Ectodermal cell (in vitro differentiated cells): ENCODE data around the gene PDK2.

Experiments
- H3K27ac ChIP-seq: 2 replicates; pipeline ENCODE4 v1.7.0; 2013; ENCODE audit warnings: mild to moderate bottlenecking, low read depth, low read length; ENCODE audit not compliant: insufficient read depth, poor library complexity, severe bottlenecking
- H3K27me3 ChIP-seq: 2 replicates; pipeline ENCODE4 v1.7.0; 2013; ENCODE audit warnings: mild to moderate bottlenecking, low read length; ENCODE audit not compliant: insufficient read depth, control insufficient read depth, poor library complexity, severe bottlenecking
- H3K36me3 ChIP-seq: one replicate; pipeline ENCODE4 v1.7.0; 2013; ENCODE audit warnings: low read length; ENCODE audit not compliant: control insufficient read depth, insufficient read depth
- H3K4me1 ChIP-seq: one replicate; pipeline ENCODE4 v1.7.0; 2013; ENCODE audit warnings: low read length; ENCODE audit not compliant: control insufficient read depth, insufficient read depth
- H3K4me3 ChIP-seq: 2 replicates; pipeline ENCODE4 v1.7.0; 2013; ENCODE audit warnings: low read depth, low read length, control low read depth; ENCODE audit not compliant: insufficient read depth
- H3K9me3 ChIP-seq: 2 replicates; pipeline ENCODE4 v1.7.0; 2013; ENCODE audit warnings: mild to moderate bottlenecking, low read length, moderate library complexity; ENCODE audit not compliant: control insufficient read depth
- WGBS, 2 experiments: methylation state at CpG; one replicate each; pipeline ENCODE4 v1.1.7; 2013; ENCODE audit warnings: missing lambda C conversion rate in 2 of 2; 5-methylcytosine and 5-hydroxymethylcytosine counted together

Gene PDK2

DNA sequence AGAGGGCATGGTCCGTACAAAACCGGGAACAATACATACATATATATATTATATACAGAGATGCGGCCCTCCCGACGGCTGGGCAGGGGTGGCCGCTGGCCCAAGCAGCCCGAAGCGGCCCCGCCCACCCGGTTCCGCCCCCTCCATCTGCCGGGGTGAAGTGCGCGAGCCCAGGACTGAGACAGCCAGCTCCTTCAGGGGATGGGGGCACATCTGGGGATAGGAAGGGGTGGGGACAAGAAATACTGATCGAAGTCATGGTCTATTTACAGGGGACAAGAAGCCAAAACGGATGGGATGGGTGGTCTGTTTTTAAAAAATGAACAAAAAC is 38.6 kb downstream of the PDK2 start:
- Histone ChIP-seq H3K9me3 (no peaks in the 10 kb centered on the region), H3K4me3 (no peak overlapping the region), H3K4me1 (peaks cover 5% of the 10 kb centered on the region), H3K27me3 (peaks cover 15% of the 10 kb centered on the region), H3K36me3 (peaks cover 11% of the 10 kb centered on the region), H3K27ac (no peak overlapping the region)
- 26 to 28% methylated on average over 14 to 16 of the region's 16 CpGs for WGBS, 2 experiments

DNA sequence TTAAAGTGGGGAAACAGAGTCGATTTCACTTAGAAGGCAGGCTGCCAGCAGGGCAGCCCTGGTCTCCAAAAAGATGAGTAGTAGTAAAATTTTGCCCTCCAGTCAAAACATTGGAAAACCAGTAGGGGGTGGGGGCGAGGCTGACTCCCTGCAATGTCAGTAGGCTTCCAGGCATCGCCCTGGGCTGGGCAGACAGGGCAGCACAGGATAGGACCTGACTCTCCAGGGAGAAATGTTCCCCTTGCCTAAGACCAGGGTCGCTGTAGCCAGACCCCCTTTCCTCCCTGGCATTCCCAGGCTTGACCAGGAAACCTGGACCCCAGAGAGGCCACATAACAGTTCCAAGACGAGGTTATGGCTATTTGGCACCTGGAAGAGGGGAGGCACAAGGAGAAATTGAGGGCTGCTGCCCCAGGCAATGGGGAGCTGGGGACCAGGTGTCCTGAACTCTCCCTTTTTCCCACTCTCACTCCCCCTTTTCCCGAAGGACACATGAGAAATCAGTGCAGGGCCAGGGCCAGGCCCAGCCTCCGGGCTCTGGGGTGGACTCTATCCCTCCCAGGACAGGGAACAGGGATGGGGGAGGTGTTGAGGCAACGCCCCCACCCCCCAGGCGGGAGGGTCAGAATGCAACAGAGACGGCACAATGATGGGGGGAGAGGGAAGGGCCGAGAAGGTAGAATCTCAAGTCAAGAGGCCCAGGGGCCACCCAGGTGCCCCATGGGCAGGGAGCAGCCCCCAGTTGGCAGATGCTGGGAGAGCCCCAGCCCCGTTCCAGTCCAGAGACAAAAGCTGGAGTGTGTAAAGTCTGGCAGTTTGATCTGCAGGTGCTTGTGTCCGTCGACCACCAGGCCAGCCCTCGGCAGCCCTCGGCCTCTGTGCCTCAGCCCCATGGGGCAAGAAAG is 39.3 kb downstream of the PDK2 start:
- Histone ChIP-seq H3K4me3 (no peak overlapping the region), H3K9me3 (no peaks in the 10 kb centered on the region), H3K27me3 (peaks cover 12% of the 10 kb centered on the region), H3K27ac (no peak overlapping the region), H3K4me1 (peaks cover 5% of the 10 kb centered on the region), H3K36me3 (peaks cover 17% of the 10 kb centered on the region)
- WGBS, 2 experiments, result 68 to 69% methylated on average over 16 of the region's 16 CpGs

DNA sequence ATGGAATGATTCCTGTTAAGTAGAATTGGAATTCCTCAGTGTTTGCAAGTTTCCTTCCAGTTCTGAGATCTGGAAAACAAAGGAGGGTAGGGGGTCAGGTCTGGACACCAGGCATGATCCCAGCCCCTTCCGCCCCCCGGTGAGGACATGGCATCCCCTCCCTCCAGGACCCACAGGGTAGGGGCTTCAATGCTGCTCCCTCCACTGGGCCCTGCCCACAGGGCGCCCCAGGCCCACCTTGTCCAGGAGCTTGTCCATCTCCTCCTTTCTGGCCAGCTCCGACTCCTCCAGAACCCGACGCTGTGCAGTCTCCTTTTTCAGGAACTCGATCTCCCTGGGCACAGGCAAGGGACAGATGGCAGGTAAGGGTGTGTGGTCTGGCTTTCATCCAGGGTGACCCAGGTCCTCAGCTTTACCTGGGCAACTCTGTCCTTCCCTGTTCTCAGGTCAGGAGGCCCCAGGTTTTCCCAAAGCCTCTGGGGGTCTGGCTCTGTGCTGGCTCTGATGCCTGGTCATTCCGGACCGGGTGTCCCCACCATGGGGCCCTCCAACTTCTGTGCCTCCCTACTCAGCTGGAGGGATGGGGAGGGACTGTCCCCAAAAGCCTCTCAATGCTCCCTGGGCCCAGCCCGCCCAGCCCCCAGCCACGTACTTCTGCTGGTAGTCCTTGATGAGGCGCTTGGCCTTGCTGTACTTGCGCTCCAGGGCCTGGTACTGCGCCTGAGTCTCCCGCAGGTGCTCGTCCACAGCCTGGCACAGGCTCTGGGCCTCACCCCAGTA is 40.4 kb downstream of the PDK2 start:
- Histone ChIP-seq H3K27me3 (peaks cover 5% of the 10 kb centered on the region), H3K27ac (no peak overlapping the region), H3K36me3 (peaks cover 20% of the 10 kb centered on the region)

DNA sequence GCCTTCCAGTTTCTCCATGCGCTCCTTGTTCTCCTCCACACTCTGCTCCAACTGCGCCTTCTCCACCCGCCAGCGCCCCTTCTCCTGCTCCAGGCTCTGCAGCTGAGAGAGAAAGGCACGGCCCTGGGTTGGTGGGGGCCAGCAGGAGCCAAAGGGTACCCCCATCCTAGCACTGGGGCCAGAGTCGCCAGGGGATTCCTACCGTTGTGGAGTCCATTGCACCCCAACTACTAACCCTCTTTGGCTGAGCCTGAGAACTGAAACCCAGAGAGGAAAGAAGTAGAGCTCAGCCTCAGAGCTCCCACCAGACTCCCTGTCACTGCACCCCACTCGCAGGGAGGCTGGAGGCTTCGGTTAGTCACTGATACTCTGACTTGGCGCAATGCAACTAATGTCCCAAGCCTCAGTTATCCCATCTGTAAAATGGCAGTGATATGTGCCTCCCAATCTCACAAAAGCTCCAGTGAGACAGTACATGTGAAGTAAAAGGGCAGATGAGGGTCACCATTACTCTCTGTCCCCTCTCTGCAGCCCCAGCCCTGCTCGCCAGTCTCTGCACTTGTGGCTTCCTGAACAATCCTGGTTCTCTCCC is 41.0 kb downstream of the PDK2 start:
- no peak overlapping the region for H3K27ac ChIP-seq
- WGBS, 2 experiments, result 94% methylated on average over 11 of the region's 11 CpGs
- H3K36me3 ChIP-seq, result peaks cover 26% of the 10 kb centered on the region
- H3K27me3 ChIP-seq, result no peaks in the 10 kb centered on the region
- H3K4me1 ChIP-seq, result peaks cover 6% of the 10 kb centered on the region
- no peaks in the 10 kb centered on the region for H3K9me3 ChIP-seq
- no peak overlapping the region for H3K4me3 ChIP-seq

More for the DNA sequence above, 40.4 kb downstream of the PDK2 start:
- no peaks in the 10 kb centered on the region for H3K9me3 ChIP-seq
- peaks cover 9% of the 10 kb centered on the region for H3K4me1 ChIP-seq
- WGBS, 2 experiments, result 90 to 94% methylated on average over 16 of the region's 16 CpGs
- no peak overlapping the region for H3K4me3 ChIP-seq

DNA sequence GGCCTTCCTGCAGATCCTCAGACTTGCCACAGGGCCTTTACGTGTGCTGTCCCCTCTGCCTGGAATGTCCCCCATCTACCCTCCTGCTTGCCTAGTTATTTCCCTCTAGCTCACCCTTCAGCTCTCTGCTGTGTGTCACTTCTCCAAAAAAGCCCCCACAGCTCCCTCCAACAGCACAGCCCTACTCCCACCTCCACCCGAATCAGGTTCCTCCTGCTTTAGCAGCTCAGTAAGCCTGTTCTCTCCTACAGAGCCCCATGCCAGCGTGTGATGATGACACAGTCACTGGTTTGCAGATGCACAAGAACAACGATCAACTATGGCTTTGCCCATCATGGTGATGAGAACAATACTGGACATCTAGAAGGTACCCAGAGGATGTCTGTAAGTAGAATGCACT is 41.9 kb downstream of the PDK2 start:
- H3K36me3 ChIP-seq, result peaks cover 32% of the 10 kb centered on the region
- H3K4me1 ChIP-seq, result peaks cover 6% of the 10 kb centered on the region
- no peaks in the 10 kb centered on the region for H3K9me3 ChIP-seq
- H3K27ac ChIP-seq, result no peak overlapping the region
- no peak overlapping the region for H3K4me3 ChIP-seq
- WGBS, 2 experiments, result 92 to 94% methylated on average over 4 of the region's 4 CpGs
- no peaks in the 10 kb centered on the region for H3K27me3 ChIP-seq

DNA sequence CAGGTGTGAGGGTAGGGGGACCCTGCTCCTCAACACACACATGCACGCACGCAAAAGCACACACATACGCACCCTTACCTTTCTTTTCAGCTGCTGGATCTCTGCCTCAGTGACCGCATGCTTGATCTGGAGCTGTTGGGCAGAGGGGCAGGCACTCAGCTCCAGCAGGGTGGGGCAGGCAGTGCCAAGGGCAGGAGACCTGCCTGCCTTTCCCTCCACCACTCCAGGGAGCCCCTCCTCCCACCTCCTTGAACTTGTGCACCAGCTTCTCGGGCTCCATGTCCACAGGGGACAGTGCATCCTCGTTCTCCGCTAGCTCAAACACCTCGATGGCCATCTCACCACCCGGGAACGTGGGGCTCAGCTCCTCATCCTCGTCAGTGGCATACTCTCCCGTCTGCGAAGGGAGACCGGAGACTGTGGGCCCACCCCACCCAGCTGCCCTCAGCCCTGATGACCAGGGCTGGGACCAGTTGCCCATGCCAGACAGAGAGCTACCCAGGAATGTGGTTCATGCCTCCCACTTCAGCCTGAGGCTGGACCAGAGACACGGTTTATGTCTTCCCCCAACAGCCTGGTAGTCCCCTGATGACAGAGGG is 44.1 kb downstream of the PDK2 start:
- H3K36me3 ChIP-seq, result peaks cover 47% of the 10 kb centered on the region
- H3K27ac ChIP-seq, result no peak overlapping the region
- no peaks in the 10 kb centered on the region for H3K27me3 ChIP-seq
- H3K9me3 ChIP-seq, result no peaks in the 10 kb centered on the region
- 92 to 94% methylated on average over 15 of the region's 15 CpGs for WGBS, 2 experiments
- peaks cover 6% of the 10 kb centered on the region for H3K4me1 ChIP-seq
- no peak overlapping the region for H3K4me3 ChIP-seq

DNA sequence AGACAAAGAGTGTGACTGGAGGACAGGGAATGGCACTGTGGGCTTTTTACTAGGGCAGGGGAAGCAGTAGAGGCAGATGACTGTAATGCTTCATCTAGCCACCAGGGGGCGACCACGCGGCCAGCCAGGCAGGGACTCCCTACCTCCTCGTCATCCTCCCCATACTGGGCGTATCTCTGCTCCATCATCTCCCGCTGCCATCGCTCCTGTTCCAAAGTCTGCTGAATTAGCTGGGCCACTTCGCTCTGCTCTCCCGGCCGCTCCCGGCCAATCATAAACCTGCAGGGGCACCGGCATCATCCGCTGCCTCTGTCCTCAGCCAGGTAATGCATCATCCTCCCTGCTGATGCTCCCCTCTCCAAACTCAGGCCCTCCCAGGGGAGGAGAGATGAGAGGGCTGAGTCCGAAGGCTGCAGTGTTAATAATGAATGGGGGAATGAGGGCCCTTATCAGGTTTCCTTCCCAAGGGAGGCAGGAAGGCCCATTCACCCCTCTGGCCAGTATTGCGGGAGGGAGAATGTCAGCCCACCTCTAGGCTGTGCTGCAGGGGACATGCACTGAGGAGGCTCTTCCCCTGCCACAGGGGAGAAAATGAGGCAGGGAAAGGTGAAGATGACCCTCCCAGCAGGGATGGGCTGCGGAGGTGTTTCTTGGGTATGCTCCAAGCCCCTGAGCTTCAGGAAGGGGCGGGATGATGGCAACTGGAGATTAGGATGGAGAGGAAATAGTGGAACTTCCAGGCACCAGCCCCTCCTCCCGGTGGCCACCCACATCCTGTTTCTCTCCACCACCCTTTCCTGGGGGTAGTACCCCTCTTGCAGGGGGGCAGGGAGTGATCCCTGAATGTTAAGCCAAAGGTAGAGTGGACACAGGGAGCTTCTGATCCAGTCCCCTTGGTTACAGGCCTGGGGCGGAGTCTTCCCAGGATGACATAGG is 45.1 kb downstream of the PDK2 start:
- Histone ChIP-seq H3K4me1 (peaks cover 6% of the 10 kb centered on the region), H3K27me3 (no peaks in the 10 kb centered on the region), H3K36me3 (peaks cover 54% of the 10 kb centered on the region), H3K27ac (no peak overlapping the region), H3K9me3 (no peaks in the 10 kb centered on the region), H3K4me3 (no peak overlapping the region)
- 42 to 43% methylated on average over 19 of the region's 19 CpGs for WGBS, 2 experiments

DNA sequence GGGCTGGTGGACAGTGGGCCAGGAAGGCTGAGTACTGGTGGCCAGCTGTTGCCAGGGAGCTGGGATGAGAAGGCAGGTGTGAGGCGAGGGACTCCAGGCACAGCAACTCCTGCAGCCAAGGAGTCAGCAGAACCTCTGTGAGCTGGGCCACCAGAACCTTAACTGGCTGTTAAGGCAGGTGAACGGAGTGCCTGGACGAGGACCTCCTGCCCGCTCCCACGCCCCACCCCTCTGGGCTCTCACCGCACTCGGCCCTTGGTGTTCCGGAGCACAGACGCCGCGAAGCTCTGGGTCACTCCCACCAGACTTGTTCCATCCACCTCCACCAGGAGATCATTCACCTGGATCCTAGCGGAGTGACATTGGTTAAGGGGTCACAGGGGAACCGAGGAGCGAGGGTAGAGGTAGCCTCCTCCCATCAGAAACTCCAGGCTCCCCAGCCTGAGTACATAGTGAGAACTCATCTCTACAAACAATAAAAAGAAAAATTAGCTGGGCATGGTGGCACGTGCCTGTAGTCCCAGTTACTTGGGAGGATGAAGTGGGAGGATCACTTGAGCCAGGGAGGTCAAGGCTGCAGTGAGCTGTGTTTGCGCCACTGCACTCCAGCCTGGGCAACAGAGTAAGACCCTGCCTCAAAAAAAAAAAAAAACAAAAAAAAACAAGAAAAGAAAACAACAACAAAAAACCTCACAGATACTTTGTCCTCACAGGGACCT is 46.0 kb downstream of the PDK2 start:
- Histone ChIP-seq H3K4me3 (no peak overlapping the region), H3K27me3 (no peaks in the 10 kb centered on the region), H3K9me3 (no peaks in the 10 kb centered on the region), H3K27ac (no peak overlapping the region), H3K4me1 (peaks cover 11% of the 10 kb centered on the region), H3K36me3 (peaks cover 54% of the 10 kb centered on the region)
- WGBS, 2 experiments, result 94 to 96% methylated on average over 16 of the region's 16 CpGs

DNA sequence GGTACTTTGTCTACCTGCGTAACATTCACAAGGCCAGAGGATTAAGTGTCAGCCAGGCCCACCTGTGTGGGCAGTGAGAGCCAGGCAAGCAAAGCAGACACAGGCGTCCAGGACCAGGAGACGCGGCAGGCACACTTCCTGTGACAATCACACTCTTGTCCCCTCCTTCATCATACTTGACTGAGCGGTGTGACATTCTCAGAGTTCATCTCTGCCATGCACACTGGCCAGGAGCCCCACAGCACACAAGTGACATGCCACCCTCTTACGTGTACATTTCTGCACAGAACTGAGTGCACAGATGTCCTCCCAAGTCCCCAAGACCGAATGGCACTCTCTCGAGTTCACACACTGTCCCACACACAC is 46.6 kb downstream of the PDK2 start:
- Histone ChIP-seq H3K27me3 (no peaks in the 10 kb centered on the region), H3K9me3 (no peaks in the 10 kb centered on the region), H3K36me3 (peaks cover 54% of the 10 kb centered on the region), H3K4me3 (no peak overlapping the region), H3K4me1 (peaks cover 16% of the 10 kb centered on the region), H3K27ac (no peak overlapping the region)
- 94 to 95% methylated on average over 8 of the region's 8 CpGs for WGBS, 2 experiments
